GM12801 (cell line): ENCODE results near the gene FOXC2.

ENCODE experiments used
- TF ChIP-seq, protein P1 (sequence below): IDR thresholded peaks from one replicate; pipeline ENCODE4 v1.5.1; 2011; ENCODE audit warnings: control low read depth; ENCODE audit not compliant: insufficient read length; ENCODE audit errors: extremely low read depth

FOXC2 gene

DNA sequence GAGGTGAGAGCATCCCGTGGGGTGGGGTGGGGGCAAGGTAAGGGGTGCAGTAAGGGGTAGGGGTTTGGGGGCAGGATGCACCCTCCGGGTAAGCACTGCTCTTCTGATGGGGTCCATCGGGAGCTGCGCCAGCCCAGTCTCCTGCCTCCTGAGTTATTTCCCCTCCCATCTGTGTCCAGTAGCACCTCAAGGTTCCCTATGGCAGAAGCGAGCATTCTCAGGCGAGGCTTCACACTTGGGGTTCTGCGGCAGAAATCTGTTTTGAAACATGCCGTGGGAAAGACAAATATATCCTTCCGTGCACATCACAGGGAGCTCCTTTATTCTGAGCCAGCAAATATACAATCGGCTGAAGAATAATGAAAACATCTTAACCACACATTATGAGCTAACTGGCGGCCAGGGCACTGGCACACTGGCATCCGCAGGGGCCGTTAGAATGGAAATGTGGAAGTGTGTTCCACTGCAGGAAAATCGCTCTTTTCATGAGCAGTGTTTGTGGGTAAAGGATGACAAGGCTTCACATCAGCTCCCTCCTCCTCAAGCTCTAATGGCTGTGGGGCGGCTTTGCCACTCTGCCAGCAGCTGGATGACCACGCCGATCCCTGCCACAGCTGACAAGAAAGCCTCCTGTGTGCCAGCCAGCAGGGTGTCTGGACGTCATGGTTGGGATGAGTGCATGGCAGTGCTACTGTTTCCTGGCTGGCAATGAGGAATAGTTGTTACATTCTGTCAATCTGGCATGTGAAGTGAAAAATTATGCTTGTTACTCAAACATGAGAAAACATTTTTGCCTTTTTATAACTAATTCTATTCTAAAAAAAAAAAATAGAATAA is 31.6 kb upstream of the FOXC2 start:
- TF ChIP-seq, protein P1, sequence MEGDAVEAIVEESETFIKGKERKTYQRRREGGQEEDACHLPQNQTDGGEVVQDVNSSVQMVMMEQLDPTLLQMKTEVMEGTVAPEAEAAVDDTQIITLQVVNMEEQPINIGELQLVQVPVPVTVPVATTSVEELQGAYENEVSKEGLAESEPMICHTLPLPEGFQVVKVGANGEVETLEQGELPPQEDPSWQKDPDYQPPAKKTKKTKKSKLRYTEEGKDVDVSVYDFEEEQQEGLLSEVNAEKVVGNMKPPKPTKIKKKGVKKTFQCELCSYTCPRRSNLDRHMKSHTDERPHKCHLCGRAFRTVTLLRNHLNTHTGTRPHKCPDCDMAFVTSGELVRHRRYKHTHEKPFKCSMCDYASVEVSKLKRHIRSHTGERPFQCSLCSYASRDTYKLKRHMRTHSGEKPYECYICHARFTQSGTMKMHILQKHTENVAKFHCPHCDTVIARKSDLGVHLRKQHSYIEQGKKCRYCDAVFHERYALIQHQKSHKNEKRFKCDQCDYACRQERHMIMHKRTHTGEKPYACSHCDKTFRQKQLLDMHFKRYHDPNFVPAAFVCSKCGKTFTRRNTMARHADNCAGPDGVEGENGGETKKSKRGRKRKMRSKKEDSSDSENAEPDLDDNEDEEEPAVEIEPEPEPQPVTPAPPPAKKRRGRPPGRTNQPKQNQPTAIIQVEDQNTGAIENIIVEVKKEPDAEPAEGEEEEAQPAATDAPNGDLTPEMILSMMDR = no peak

DNA sequence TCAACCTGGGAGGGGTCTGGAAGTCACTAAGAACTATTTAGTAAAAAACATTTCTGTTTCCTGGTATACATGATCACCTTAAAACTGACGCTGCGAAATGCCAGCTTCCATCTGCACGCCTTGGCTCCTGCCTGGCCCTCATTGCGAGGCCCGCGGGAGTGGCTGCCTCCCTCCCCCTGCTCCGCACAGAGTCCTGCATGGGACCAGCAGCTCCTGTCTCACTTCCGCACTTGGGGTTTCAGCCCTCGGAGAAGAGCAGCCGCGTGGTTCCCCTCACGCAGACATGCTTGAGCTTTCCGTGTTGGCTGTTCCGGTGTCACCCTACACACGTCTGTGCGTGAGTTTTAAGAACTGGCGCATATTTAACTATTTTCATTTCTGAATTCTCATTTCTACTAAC is 30.0 kb upstream of the FOXC2 start:
- TF ChIP-seq, protein P1 = no peak

- TF ChIP-seq, protein P1 = no peak
Measured at GRCh38 chr16:86537486-86537885, 29.1 kb upstream of the FOXC2 start.

DNA sequence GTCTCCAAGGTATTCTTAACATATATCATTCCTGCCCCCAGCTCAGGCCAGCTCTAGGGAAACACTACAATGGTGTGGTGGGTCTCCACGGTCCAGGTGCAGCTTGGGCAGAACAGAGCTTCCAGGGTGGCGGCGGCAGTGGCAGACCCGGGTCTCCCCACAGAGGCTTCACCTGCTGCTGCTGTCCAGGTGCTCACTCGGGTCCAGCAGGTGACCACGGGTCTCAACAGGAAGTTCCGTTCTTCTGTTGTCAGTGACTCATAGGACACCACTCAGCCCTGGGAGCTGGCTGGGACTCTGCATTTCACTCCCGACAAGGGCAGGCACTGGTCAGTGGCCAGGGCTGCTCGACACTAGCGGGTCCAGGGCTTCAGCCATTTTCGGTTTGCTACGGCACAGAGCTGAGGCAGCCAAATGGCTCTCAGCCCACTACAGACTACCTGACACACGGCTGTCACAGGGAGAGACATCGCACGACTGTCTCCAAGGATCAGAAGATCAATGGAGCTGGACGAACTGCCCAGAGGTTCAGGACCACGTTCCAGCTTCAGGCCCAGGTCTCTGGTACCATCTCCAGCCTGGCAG is 28.3 kb upstream of the FOXC2 start:
- TF ChIP-seq, protein P1 = no peak

DNA sequence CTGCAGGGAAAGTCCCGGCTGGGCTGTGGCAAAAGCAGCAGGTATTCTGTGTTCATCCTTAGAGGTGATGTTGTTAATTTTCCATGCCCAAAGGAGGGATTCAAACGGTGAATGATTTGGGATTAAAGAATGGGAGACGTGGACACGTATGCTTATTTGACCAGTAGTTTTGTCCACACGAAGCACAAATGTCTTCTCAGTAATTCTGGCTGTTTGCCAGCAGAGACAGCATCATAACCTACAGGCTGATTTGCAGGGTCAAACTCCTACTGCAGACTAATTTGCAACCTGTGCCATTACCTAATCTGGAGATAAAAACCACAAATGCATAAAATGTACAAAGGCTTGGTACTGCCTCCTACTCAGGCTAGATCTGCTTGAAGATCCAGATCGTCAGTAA is 25.7 kb upstream of the FOXC2 start:
- TF ChIP-seq, protein P1 = no peak

DNA sequence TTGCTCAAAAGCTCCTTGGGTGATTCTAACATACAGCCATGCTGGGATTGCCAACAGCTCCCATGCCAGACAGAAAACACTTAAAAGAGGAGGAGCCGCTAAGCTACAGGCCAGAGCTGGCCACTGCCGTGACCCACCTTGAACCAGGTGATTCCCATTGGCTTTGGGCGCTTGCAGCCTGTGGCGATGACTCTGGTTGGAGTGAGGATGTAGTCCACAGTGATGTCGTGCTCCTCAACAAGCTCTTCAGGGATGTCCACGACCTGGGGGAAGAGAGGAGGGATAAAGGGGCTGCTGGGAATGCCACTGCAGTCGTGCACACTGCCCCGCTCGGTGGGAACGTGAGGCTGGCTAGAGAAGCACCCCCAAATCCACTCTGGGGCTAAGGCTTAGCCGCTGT is 25.1 kb upstream of the FOXC2 start:
- TF ChIP-seq, protein P1 = no peak

GRCh38 chr16:86542756-86543750 is 23.6 kb upstream of the FOXC2 start:
- TF ChIP-seq, protein P1 = no peak
